Activated T-cell treated with anti-CD3 and anti-CD28 coated beads for 1 hour (primary cell): ENCODE data around the gene NEUROD2.

ENCODE experiments used
- DNase-seq: peaks from one replicate; pipeline ENCODE4 v3.0.0-alpha.2; 2020; ENCODE audit warnings: low read depth

The NEUROD2 gene

GRCh38 chr17:39607851-39608130 is at the start of gene NEUROD2:
NEUROD2 (minus strand) TSS chr17:39607920; CDS start chr17:39606599, 1,321 bp downstream.
- DNase-seq, result no peak

GRCh38 chr17:39655105-39655504 is 47.4 kb upstream of the NEUROD2 start:
- no peak for DNase-seq

- peak; percentile 80 for DNase-seq
Measured at GRCh38 chr17:39653662-39654331, 46.1 kb upstream of the NEUROD2 start.

- DNase-seq, result no peak
Measured at GRCh38 chr17:39653316-39653661, 45.6 kb upstream of the NEUROD2 start.

- no peak for DNase-seq
Measured at GRCh38 chr17:39652587-39653315, 45.0 kb upstream of the NEUROD2 start.

- no peak for DNase-seq
Measured at GRCh38 chr17:39651923-39652586, 44.3 kb upstream of the NEUROD2 start.

- no peak for DNase-seq
Measured at GRCh38 chr17:39650121-39650579, 42.4 kb upstream of the NEUROD2 start.

- DNase-seq, result no peak
Measured at GRCh38 chr17:39648616-39649366, 41.1 kb upstream of the NEUROD2 start.

- no peak for DNase-seq
Measured at GRCh38 chr17:39647256-39647655, 39.5 kb upstream of the NEUROD2 start.

- no peak for DNase-seq
Measured at GRCh38 chr17:39643271-39643670, 35.6 kb upstream of the NEUROD2 start.

GRCh38 chr17:39642291-39643074 is 34.8 kb upstream of the NEUROD2 start:
- DNase-seq, result no peak

- no peak for DNase-seq
Measured at GRCh38 chr17:39641883-39642282, 34.2 kb upstream of the NEUROD2 start.

- no peak for DNase-seq
Measured at GRCh38 chr17:39641097-39641496, 33.4 kb upstream of the NEUROD2 start.

GRCh38 chr17:39640591-39641031 is 32.9 kb upstream of the NEUROD2 start:
- no peak for DNase-seq

- DNase-seq, result no peak
Measured at GRCh38 chr17:39639566-39640458, 32.1 kb upstream of the NEUROD2 start.

GRCh38 chr17:39639043-39639442 is 31.3 kb upstream of the NEUROD2 start:
- no peak for DNase-seq

- DNase-seq, result no peak
Measured at GRCh38 chr17:39638317-39638716, 30.6 kb upstream of the NEUROD2 start.

GRCh38 chr17:39636927-39637736 is 29.4 kb upstream of the NEUROD2 start, which contains the start of gene STARD3:
STARD3 (plus strand) TSS chr17:39637144; CDS start chr17:39653532, 16,388 bp downstream.
- peak; percentile 85 for DNase-seq

GRCh38 chr17:39636587-39636926 is 28.8 kb upstream of the NEUROD2 start:
- no peak for DNase-seq
